Stimulated activated CD4-positive, alpha-beta T cell treated with anti-CD3 and anti-CD28 coated beads, Interleukin-12 subunit alpha, Interleukin-12 subunit beta, amount 100 ng/mL, for 24 hours (primary cell): ENCODE results near the gene CASTOR2.
"Not testable (repeated sequence)": the region's sequence is repeated elsewhere in the genome, so short reads cannot be mapped to it uniquely, and the experiment has no call there.

ENCODE experiments used
- DNase-seq, 2 experiments: peaks; one replicate each; pipeline ENCODE4 v3.0.0-alpha.2; 2020; ENCODE audit warnings: low read depth in 2 of 2

The CASTOR2 gene

GRCh38 chr7:75050501-75050900, 86.0 kb downstream of the CASTOR2 start:
- DNase-seq = no peak

- DNase-seq = no peak
These were observed 90.2 kb downstream of the CASTOR2 start for GRCh38 chr7:75054744-75055143.

GRCh38 chr7:75055155-75055554, 90.7 kb downstream of the CASTOR2 start:
- no peak for DNase-seq

DNA sequence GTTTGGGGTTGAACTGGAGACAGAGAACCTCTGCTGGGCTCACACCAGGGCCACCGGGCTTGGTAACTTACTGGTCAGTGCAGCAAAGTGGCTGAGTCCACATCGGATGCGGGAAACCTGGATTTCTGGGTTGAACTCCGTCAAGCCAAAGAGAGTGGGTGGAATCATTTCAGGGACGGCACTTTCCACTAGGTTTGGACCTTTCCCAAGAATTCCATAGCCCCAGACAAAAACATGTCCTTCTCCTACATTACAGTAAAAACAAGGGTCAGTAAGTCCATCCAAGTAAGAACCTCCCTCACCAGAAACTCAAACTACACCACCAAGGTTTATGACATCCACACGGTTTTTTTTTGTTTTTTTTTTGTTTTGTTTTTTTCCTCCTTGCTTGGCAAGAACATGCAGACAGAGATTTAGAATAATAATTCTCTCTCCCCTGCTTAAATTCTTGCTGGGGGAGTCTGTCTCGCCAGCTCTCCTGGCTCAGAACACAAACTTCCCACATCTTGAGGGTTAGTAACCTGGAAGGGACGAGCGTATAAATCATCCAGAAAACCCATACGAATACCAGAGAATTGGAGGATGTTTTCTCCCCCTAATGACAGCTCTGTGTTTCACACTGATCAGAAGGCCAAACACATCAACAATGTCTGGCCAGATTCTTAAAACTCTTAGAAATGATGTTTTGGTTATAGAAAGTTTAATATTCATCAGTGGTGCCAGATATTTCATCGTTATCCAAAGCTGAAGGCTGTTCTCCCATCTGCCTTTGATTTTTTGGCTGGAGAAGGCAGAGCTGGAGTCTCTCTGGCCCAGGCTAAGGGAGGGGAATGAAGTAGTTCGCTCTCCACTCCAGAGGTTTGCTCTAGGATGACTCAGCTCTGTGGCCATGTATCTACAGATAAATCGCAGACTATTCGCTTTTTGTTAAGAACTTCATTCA, 91.6 kb downstream of the CASTOR2 start:
- DNase-seq = no peak

GRCh38 chr7:75058406-75058805, 93.9 kb downstream of the CASTOR2 start:
- no peak for DNase-seq

DNA sequence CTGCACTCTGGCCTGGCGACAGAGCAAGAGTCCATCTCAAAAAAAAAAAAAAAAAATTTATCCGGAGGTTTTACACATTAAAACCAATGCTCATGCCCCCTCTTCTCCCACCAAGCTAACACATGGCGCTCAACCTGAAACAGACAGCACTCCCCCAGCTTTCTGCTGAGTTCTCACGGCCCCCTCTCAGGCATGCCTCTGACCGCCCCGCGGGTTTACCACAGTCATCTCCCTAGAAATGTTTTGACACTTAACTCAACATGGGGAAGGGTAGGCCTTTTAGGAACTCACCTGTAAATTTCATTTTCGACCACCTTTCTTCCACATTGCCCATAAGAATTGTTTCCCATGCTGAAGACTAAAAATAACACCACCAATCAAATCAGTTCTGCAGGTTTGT, 99.8 kb downstream of the CASTOR2 start:
- DNase-seq = no peak

- no peak for DNase-seq
These were observed 100.3 kb downstream of the CASTOR2 start for GRCh38 chr7:75064801-75065200.

DNA sequence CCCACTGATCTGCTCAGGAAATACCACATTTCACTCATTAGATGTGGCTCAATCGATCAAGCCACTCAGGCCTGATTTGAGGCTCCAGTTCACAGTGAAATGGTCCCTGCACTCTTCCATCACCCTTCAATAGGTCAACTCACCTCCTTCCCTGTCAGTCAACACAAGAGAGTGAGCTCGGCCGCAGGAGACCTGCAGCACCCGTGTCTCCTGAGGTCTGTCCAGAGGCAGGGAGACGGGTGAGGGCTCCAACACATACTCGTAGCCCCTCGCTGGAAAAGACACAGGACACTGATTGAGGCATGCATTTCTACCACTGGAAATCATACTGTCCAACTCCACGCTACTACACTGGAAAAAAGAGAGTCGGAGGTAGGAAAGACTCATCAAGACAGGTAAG, 102.0 kb downstream of the CASTOR2 start:
- DNase-seq = no peak

GRCh38 chr7:75072981-75073283, 108.4 kb downstream of the CASTOR2 start:
- no peak for DNase-seq

DNA sequence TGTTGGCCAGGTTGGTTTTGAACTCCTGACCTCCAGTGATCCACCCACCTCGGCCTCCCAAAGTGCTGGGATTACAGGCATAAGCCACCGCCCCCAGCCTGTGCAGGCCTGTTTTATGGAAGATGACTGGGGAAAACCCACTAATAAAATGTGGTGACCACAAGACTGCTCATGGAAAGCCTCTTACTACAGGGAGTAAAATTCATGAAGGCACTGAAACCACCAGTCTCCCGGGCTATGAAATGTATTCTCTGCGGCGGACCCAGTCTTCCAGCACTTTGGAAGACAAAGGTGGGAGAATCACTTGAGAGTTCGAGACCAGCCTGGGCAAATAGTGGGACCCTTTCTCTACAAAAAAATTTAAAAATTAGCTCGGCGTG, 109.7 kb downstream of the CASTOR2 start:
- not testable (repeated sequence) for DNase-seq
